ENCODE measurements around the gene MAPK10.
"Not testable (repeated sequence)": the region's sequence is repeated elsewhere in the genome, so short reads cannot be mapped to it uniquely, and the experiment has no call there.

The MAPK10 gene

GRCh38 chr4:85993641-85994040, 366.2 kb downstream of the MAPK10 start:
- DNase-seq (ENCODE audit: low spot score): no peak

- no peak for DNase-seq (ENCODE audit: low spot score)
Measured at GRCh38 chr4:85986266-85986665, 373.6 kb downstream of the MAPK10 start.

- DNase-seq (ENCODE audit: low spot score): no peak
Measured at GRCh38 chr4:85979276-85979675, 380.6 kb downstream of the MAPK10 start.

- no peak for DNase-seq (ENCODE audit: low spot score)
Measured at GRCh38 chr4:85970535-85970934, 389.3 kb downstream of the MAPK10 start.

GRCh38 chr4:85968945-85969819, 390.7 kb downstream of the MAPK10 start:
- DNase-seq (ENCODE audit: low spot score): peak; percentile 35

- no peak for DNase-seq (ENCODE audit: low spot score)
Measured at GRCh38 chr4:85967872-85968271, 392.0 kb downstream of the MAPK10 start.

GRCh38 chr4:85966373-85966772, 393.5 kb downstream of the MAPK10 start:
- no peak for DNase-seq (ENCODE audit: low spot score)

- no peak for DNase-seq (ENCODE audit: low spot score)
Measured at GRCh38 chr4:85965529-85965928, 394.3 kb downstream of the MAPK10 start.

GRCh38 chr4:85965017-85965416, 394.8 kb downstream of the MAPK10 start:
- not testable (repeated sequence) for DNase-seq (ENCODE audit: low spot score)

GRCh38 chr4:85964298-85964697, 395.6 kb downstream of the MAPK10 start:
- DNase-seq (ENCODE audit: low spot score): no peak

GRCh38 chr4:85963231-85963630, 396.6 kb downstream of the MAPK10 start:
- no peak for DNase-seq (ENCODE audit: low spot score)

- no peak for DNase-seq (ENCODE audit: low spot score)
Measured at GRCh38 chr4:85961887-85962286, 398.0 kb downstream of the MAPK10 start.

GRCh38 chr4:85956293-85956945, 403.4 kb downstream of the MAPK10 start:
- DNase-seq (ENCODE audit: low spot score): no peak

GRCh38 chr4:85955620-85956292, 404.1 kb downstream of the MAPK10 start:
- DNase-seq (ENCODE audit: low spot score): no peak

- DNase-seq (ENCODE audit: low spot score): no peak
Measured at GRCh38 chr4:85953651-85954018, 406.2 kb downstream of the MAPK10 start.

GRCh38 chr4:85952972-85953650, 406.7 kb downstream of the MAPK10 start:
- no peak for DNase-seq (ENCODE audit: low spot score)

- no peak for DNase-seq (ENCODE audit: low spot score)
Measured at GRCh38 chr4:85952528-85952927, 407.3 kb downstream of the MAPK10 start.

- DNase-seq (ENCODE audit: low spot score): no peak
Measured at GRCh38 chr4:85951099-85951498, 408.8 kb downstream of the MAPK10 start.

GRCh38 chr4:85946821-85947220, 413.0 kb downstream of the MAPK10 start:
- no peak for DNase-seq (ENCODE audit: low spot score)

- DNase-seq (ENCODE audit: low spot score): no peak
Measured at GRCh38 chr4:85942107-85942506, 417.7 kb downstream of the MAPK10 start.

GRCh38 chr4:85940151-85940550, 419.7 kb downstream of the MAPK10 start:
- peak; percentile 6 for DNase-seq (ENCODE audit: low spot score)
